Measurements from ENCODE around the gene UQCRC2. TPM values are rescaled to one million over a fixed set of nuclear protein-coding genes. Genes with fewer than 3 reads are reported as not detected.

The UQCRC2 gene
- total RNA-seq, 1 experiment from 2014 or later = 249 TPM

DNA sequence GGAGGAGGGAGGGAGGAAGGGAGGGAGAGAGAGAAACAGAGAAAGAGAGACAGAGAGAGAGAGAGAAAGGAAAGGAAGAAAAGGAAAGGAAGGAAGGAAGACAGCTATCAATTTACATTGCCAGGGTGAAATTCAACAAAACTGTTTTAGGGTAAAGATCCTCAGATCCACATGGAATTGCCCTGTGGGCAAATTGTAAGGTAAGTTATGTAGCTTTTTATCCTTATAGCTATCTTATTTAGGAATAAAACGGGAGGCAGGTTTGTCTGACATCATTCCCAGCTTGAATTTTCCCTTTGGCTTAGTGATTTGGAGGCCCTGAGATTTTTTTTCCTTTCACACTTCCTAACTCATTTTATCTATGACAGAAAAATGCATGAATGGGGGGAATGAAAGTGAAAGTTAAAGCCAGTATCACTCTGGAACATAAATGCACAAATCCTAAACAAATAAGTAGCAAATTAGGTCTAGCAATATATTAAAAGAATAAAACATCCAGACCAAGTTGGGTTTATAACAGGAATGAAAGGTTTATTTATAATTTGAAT, 3.4 kb upstream of the UQCRC2 start:
- Histone ChIP-seq H3K9me3 (ENCODE audit: control insufficient read depth in 1 of 2, insufficient read depth in 1 of 2, low read depth in 1 of 2, low read length in 2 of 2) (no peaks in the 10 kb centered on the region), H3K9ac (ENCODE audit: low read length) (no peak overlapping the region), H3K4me3 (replicated peaks in 1 of 2; ENCODE audit: low read depth in 1 of 2, low read length in 2 of 2) (no peak overlapping the region), H3K9me2 (ENCODE audit: insufficient read depth) (no peaks in the 10 kb centered on the region), H4K20me1 (ENCODE audit: insufficient read depth) (peaks cover 7% of the 10 kb centered on the region; the same call in 1 of the 2 replicates), H3K4me1 (ENCODE audit: control insufficient read depth in 1 of 2, insufficient read depth in 2 of 2, low read length in 2 of 2) (peaks cover 7 to 19% of the 10 kb centered on the region in 2 experiments), H3K36me3 (ENCODE audit: control insufficient read depth in 1 of 2, insufficient read depth in 2 of 2, low read length in 2 of 2) (no peaks in the 10 kb centered on the region), H2AFZ (ENCODE audit: low read depth, low read length, poor library complexity, severe bottlenecking) (no peak overlapping the region), H3K27me3 (ENCODE audit: insufficient read depth, low read length) (no peaks in the 10 kb centered on the region), H3K4me2 (ENCODE audit: low read length) (no peak overlapping the region), H3K27ac (ENCODE audit: low read depth, low read length) (no peak overlapping the region), H3K79me2 (ENCODE audit: insufficient read depth, low read length) (peaks cover 36% of the 10 kb centered on the region)
- no peak for TF ChIP-seq POLR2A (IDR thresholded peaks at IDR 0.05; ENCODE audit: borderline replicate concordance, extremely low read depth, insufficient read depth, insufficient read length)
- TF ChIP-seq ELF1 (IDR thresholded peaks at IDR 0.05; ENCODE audit: borderline replicate concordance, low read depth) = no peak
- TF ChIP-seq RAD21 (IDR thresholded peaks at IDR 0.05; ENCODE audit: low read depth) = no peak
- TF ChIP-seq, protein P1, sequence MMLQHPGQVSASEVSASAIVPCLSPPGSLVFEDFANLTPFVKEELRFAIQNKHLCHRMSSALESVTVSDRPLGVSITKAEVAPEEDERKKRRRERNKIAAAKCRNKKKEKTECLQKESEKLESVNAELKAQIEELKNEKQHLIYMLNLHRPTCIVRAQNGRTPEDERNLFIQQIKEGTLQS (IDR thresholded peaks at IDR 0.05) = no peak
- no peak for TF ChIP-seq YY1 (IDR thresholded peaks at IDR 0.05; ENCODE audit: extremely low read depth, insufficient replicate concordance, low read depth, low read length)
- TF ChIP-seq, protein P2, sequence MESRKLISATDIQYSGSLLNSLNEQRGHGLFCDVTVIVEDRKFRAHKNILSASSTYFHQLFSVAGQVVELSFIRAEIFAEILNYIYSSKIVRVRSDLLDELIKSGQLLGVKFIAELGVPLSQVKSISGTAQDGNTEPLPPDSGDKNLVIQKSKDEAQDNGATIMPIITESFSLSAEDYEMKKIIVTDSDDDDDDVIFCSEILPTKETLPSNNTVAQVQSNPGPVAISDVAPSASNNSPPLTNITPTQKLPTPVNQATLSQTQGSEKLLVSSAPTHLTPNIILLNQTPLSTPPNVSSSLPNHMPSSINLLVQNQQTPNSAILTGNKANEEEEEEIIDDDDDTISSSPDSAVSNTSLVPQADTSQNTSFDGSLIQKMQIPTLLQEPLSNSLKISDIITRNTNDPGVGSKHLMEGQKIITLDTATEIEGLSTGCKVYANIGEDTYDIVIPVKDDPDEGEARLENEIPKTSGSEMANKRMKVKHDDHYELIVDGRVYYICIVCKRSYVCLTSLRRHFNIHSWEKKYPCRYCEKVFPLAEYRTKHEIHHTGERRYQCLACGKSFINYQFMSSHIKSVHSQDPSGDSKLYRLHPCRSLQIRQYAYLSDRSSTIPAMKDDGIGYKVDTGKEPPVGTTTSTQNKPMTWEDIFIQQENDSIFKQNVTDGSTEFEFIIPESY (IDR thresholded peaks at IDR 0.05; ENCODE audit: extremely low read depth, insufficient replicate concordance, low read length) = no peak
- no peak for TF ChIP-seq SP1 (IDR thresholded peaks at IDR 0.05; ENCODE audit: low read depth)
- TF ChIP-seq SIN3A (IDR thresholded peaks at IDR 0.05; ENCODE audit: low read depth) = no peak
- TF ChIP-seq EZH2phosphoT487 (IDR thresholded peaks at IDR 0.05; ENCODE audit: borderline replicate concordance) = no peak
- TF ChIP-seq CEBPB (IDR thresholded peaks at IDR 0.05; ENCODE audit: low read depth) = no peak
- TF ChIP-seq TCF7L2 (IDR thresholded peaks at IDR 0.05; ENCODE audit: borderline replicate concordance, extremely low read depth, insufficient read depth, insufficient read length) = no peak
- TF ChIP-seq ZFX (IDR thresholded peaks at IDR 0.05) = no peak
- no peak for TF ChIP-seq EGR1 (IDR thresholded peaks at IDR 0.05; ENCODE audit: low read depth)
- TF ChIP-seq, protein P3, sequence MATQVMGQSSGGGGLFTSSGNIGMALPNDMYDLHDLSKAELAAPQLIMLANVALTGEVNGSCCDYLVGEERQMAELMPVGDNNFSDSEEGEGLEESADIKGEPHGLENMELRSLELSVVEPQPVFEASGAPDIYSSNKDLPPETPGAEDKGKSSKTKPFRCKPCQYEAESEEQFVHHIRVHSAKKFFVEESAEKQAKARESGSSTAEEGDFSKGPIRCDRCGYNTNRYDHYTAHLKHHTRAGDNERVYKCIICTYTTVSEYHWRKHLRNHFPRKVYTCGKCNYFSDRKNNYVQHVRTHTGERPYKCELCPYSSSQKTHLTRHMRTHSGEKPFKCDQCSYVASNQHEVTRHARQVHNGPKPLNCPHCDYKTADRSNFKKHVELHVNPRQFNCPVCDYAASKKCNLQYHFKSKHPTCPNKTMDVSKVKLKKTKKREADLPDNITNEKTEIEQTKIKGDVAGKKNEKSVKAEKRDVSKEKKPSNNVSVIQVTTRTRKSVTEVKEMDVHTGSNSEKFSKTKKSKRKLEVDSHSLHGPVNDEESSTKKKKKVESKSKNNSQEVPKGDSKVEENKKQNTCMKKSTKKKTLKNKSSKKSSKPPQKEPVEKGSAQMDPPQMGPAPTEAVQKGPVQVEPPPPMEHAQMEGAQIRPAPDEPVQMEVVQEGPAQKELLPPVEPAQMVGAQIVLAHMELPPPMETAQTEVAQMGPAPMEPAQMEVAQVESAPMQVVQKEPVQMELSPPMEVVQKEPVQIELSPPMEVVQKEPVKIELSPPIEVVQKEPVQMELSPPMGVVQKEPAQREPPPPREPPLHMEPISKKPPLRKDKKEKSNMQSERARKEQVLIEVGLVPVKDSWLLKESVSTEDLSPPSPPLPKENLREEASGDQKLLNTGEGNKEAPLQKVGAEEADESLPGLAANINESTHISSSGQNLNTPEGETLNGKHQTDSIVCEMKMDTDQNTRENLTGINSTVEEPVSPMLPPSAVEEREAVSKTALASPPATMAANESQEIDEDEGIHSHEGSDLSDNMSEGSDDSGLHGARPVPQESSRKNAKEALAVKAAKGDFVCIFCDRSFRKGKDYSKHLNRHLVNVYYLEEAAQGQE (IDR thresholded peaks at IDR 0.05; ENCODE audit: low read depth) = no peak
- no peak for TF ChIP-seq SRF (IDR thresholded peaks at IDR 0.05; ENCODE audit: low read depth)
- TF ChIP-seq, protein P4, sequence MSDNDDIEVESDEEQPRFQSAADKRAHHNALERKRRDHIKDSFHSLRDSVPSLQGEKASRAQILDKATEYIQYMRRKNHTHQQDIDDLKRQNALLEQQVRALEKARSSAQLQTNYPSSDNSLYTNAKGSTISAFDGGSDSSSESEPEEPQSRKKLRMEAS (IDR thresholded peaks at IDR 0.05) = no peak
- no peak for TF ChIP-seq CBX3 (IDR thresholded peaks at IDR 0.05; ENCODE audit: low read depth)
- intact Hi-C loops (cut with micrococcal nuclease) = loop anchor here (5.0 kb wide), 2 partner anchors 128 to 148 kb away; no protein-coding TSS in a partner anchor
- no peak for DNase-seq (ENCODE audit: low read depth, low spot score)
- BruUV-seq (replicated peaks) = no TSS peak
- no peak for ATAC-seq
- ChIA-PET POLR2A (no interaction called here), CTCF (interaction anchor here (1.3 to 2.9 kb wide), 2 partner anchors 128 to 239 kb away, joined by 5 to 42 read pairs; no protein-coding TSS in a partner anchor), RAD21 (ENCODE audit: low non-redundant PET in 1 of 2, low total read pairs in 2 of 2, uncharacterized antibody in 2 of 2, unreplicated experiment in 2 of 2) (interaction anchor here (0.6 kb wide), 2 partner anchors 229 to 239 kb away, joined by 4 to 5 read pairs; no protein-coding TSS in a partner anchor)
